Activated naive CD4-positive, alpha-beta T cell treated with anti-CD3 and anti-CD28 coated beads, Interleukin-2, amount 10 ng/mL, durations not matched to agents 7 days and 5 days (primary cell): ENCODE results near the gene FBXL13.
"Not testable (repeated sequence)": the region's sequence is repeated elsewhere in the genome, so short reads cannot be mapped to it uniquely, and the experiment has no call there.

Source experiments
- CTCF ChIA-PET: fragments of 350-600 bp; sonication (Branson Sonifier 250); formaldehyde crosslinking; loops from one replicate; lab custom pipeline; 2021; ENCODE audit warnings: antibody characterized with exemption; lab: Charles Lee
- DNase-seq: peaks from one replicate; pipeline ENCODE4 v3.0.0-alpha.2; 2020
- H3K27ac Mint-ChIP-seq: one replicate; pipeline ENCODE4 v1.8.0; 2021; ENCODE audit warnings: mild to moderate bottlenecking, moderate library complexity, mixed read lengths
- H3K27me3 Mint-ChIP-seq: one replicate; pipeline ENCODE4 v1.8.0; 2021; ENCODE audit warnings: mild to moderate bottlenecking, mixed read lengths
- H3K36me3 Mint-ChIP-seq: one replicate; pipeline ENCODE4 v1.8.0; 2021; ENCODE audit warnings: mixed read lengths
- H3K4me1 Mint-ChIP-seq: one replicate; pipeline ENCODE4 v1.8.0; 2021; ENCODE audit warnings: mixed read lengths
- H3K4me3 Mint-ChIP-seq: one replicate; pipeline ENCODE4 v1.8.0; 2021; ENCODE audit warnings: mild to moderate bottlenecking, moderate library complexity, mixed read lengths
- H3K9me3 Mint-ChIP-seq: one replicate; pipeline ENCODE4 v1.8.0; 2021; ENCODE audit warnings: mixed read lengths

The FBXL13 gene

GRCh38 chr7:103074519-103075336, at the start of gene FBXL13, which contains the start of gene ARMC10:
Gene FBXL13 (minus strand): TSS chr7:103074796.
Gene ARMC10 (plus strand): TSS chr7:103075140. CDS start chr7:103075273, 133 bp downstream.
- Mint-ChIP-seq H3K27ac (peak within 1 kb of the TSS; percentile 94), H3K27me3 (no peaks in the 10 kb centered on the region), H3K4me3 (peak within 1 kb of the TSS; percentile 96), H3K9me3 (no peaks in the 10 kb centered on the region), H3K36me3 (peaks cover 9% of the 10 kb centered on the region), H3K4me1 (peaks cover 28% of the 10 kb centered on the region)
- CTCF ChIA-PET, result interaction anchor here (1.0 to 2.6 kb wide), 3 partner anchors 8 to 34 kb away, joined by 3 to 12 read pairs (median 6); no protein-coding TSS in a partner anchor
- DNase-seq, result peak; percentile 93

GRCh38 chr7:103123529-103123928, 48.9 kb upstream of the FBXL13 start:
- H3K27ac Mint-ChIP-seq, result no peak overlapping the region
- no peaks in the 10 kb centered on the region for H3K4me1 Mint-ChIP-seq
- H3K9me3 Mint-ChIP-seq, result no peaks in the 10 kb centered on the region
- peaks cover 50% of the 10 kb centered on the region for H3K36me3 Mint-ChIP-seq
- H3K4me3 Mint-ChIP-seq, result no peak overlapping the region
- DNase-seq, result no peak
- CTCF ChIA-PET, result no interaction called here
- no peaks in the 10 kb centered on the region for H3K27me3 Mint-ChIP-seq

GRCh38 chr7:103121641-103122040, 47.0 kb upstream of the FBXL13 start:
- peaks cover 35% of the 10 kb centered on the region for H3K36me3 Mint-ChIP-seq
- H3K9me3 Mint-ChIP-seq, result no peaks in the 10 kb centered on the region
- CTCF ChIA-PET, result interaction anchor here (0.5 kb wide), 1 partner anchor 1369 kb away, joined by 4 read pairs; no protein-coding TSS in a partner anchor
- no peaks in the 10 kb centered on the region for H3K4me1 Mint-ChIP-seq
- no peak overlapping the region for H3K27ac Mint-ChIP-seq
- H3K4me3 Mint-ChIP-seq, result no peak overlapping the region
- no peaks in the 10 kb centered on the region for H3K27me3 Mint-ChIP-seq
- no peak for DNase-seq

DNA sequence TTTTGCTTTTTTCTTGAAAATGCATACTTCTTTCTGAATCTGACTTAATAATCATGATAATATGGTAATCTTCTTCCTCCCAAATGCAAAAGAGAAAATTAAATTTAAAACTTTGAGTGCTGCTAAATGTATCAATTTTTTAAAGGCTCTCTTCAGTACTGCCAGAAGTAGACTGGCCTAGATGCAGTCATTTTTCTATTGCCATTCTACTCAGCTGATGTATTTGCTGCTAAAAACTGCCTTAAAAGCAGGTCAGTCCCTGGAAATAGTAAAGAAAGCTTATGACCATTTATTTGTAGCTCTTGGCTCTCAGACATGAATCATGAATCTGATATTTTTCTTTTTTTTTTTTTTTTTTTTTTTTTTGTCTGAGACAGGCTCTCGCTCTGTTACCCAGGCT, 45.8 kb upstream of the FBXL13 start:
- Mint-ChIP-seq H3K4me3 (no peak overlapping the region), H3K27me3 (no peaks in the 10 kb centered on the region), H3K27ac (no peak overlapping the region), H3K4me1 (no peaks in the 10 kb centered on the region), H3K36me3 (peaks cover 28% of the 10 kb centered on the region), H3K9me3 (no peaks in the 10 kb centered on the region)
- CTCF ChIA-PET, result no interaction called here
- no peak for DNase-seq

DNA sequence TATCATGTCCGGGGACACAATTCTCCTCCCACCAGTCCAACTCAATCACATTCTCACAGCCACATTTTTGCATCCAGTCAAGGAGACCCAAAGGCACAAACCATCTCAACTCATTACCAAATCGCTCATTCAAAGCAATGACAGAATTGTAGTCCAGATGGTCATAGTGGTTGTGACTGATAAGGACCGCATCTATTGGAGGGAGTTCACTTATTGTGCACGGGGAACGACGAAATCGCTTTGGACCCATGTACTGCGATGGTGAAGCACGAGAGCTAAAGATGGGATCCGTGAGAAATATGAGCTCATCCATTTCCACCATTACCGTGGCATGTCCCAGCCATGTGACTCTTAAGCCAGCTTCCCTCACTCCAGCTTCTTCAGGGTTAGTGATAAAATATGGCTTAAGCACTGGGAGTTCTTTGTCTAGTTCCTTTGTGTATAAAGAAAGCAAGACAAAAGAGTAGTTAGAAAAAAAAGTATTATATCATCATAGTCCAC, 45.2 kb upstream of the FBXL13 start:
- no peaks in the 10 kb centered on the region for H3K4me1 Mint-ChIP-seq
- H3K36me3 Mint-ChIP-seq, result peaks cover 28% of the 10 kb centered on the region
- DNase-seq, result no peak
- no peaks in the 10 kb centered on the region for H3K9me3 Mint-ChIP-seq
- no peaks in the 10 kb centered on the region for H3K27me3 Mint-ChIP-seq
- H3K27ac Mint-ChIP-seq, result no peak overlapping the region
- CTCF ChIA-PET, result no interaction called here
- no peak overlapping the region for H3K4me3 Mint-ChIP-seq

DNA sequence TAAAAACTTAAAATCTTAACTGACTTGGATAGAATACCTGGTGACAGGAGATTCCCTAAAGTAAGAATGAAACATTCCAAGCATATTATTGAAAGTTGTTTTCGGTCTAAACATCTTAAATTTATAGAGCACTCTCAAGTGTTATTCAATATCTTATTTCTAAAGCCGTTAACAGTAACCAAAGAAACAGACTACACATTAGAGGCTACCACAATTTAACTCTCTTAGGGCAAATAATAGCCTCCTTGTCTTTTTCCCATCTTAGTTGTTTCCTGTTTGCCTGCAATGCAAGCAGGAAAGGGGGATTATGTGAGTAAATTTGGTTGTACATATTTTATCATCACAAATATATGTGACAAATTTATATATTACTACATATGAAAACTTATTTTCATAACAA, 42.9 kb upstream of the FBXL13 start:
- no peaks in the 10 kb centered on the region for H3K27me3 Mint-ChIP-seq
- no peaks in the 10 kb centered on the region for H3K9me3 Mint-ChIP-seq
- H3K4me1 Mint-ChIP-seq, result peaks cover 9% of the 10 kb centered on the region
- no peak overlapping the region for H3K4me3 Mint-ChIP-seq
- peaks cover 33% of the 10 kb centered on the region for H3K36me3 Mint-ChIP-seq
- CTCF ChIA-PET, result no interaction called here
- no peak for DNase-seq
- H3K27ac Mint-ChIP-seq, result no peak overlapping the region

DNA sequence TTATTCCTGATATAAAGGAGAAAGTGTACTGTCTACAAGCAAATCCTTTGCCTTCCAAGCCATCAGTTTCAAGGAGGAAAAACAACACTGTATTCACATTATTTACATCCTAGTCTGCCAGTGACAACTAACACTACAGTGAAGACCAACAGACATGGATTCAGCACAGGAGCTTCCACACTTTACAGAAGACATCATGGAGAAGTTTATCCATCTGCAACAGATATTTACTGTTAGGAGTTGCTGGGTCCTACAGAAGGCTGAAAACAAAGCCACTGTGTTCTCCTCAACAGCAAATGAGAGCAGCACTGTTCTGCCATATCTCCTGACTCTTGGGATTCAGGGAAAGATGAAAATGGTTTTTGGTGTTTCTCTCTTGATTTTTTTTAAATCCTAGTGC, 42.4 kb upstream of the FBXL13 start:
- no peak for DNase-seq
- Mint-ChIP-seq H3K9me3 (no peaks in the 10 kb centered on the region), H3K4me1 (peaks cover 9% of the 10 kb centered on the region), H3K36me3 (peaks cover 35% of the 10 kb centered on the region), H3K27ac (no peak overlapping the region), H3K4me3 (no peak overlapping the region), H3K27me3 (no peaks in the 10 kb centered on the region)
- CTCF ChIA-PET, result no interaction called here

DNA sequence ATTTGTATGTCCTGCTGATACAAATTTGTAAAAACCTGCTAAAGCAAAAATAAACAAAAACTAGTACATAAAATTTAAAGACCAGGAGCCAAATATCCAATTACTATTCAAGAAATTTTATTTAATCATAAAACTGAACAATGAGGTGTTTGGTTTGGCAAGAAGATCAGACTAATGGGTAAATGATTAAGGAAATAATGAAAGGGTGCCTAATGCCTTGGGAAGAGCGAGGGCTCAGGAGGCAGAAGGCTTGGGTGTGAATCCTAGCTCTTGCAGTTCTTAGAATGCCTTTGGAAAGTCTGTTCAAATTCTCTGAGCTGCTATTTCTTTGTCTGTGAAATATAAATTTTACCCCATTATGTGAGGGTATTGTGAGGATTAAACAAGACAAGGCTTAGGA, 41.9 kb upstream of the FBXL13 start:
- Mint-ChIP-seq H3K36me3 (peaks cover 36% of the 10 kb centered on the region), H3K4me3 (no peak overlapping the region)

GRCh38 chr7:103115771-103116170, 41.2 kb upstream of the FBXL13 start:
- CTCF ChIA-PET, result interaction anchor here (0.8 kb wide), 1 partner anchor 1427 kb away, joined by 3 read pairs; no protein-coding TSS in a partner anchor

More for the DNA sequence above, 41.9 kb upstream of the FBXL13 start:
- Mint-ChIP-seq H3K4me1 (peaks cover 9% of the 10 kb centered on the region), H3K27me3 (no peaks in the 10 kb centered on the region), H3K27ac (no peak overlapping the region), H3K9me3 (no peaks in the 10 kb centered on the region)
- no peak for DNase-seq
- CTCF ChIA-PET, result no interaction called here

GRCh38 chr7:103114576-103115008, 40.0 kb upstream of the FBXL13 start:
- H3K27ac Mint-ChIP-seq, result no peak overlapping the region
- no peaks in the 10 kb centered on the region for H3K27me3 Mint-ChIP-seq
- CTCF ChIA-PET, result interaction anchor here (0.6 to 0.8 kb wide), 2 partner anchors 165 to 1426 kb away, joined by 3 read pairs; no protein-coding TSS in a partner anchor

More at GRCh38 chr7:103115771-103116170, 41.2 kb upstream of the FBXL13 start:
- H3K36me3 Mint-ChIP-seq, result peaks cover 35% of the 10 kb centered on the region
- H3K4me3 Mint-ChIP-seq, result no peak overlapping the region
- no peaks in the 10 kb centered on the region for H3K27me3 Mint-ChIP-seq
- H3K27ac Mint-ChIP-seq, result no peak overlapping the region
- H3K4me1 Mint-ChIP-seq, result peaks cover 9% of the 10 kb centered on the region
- no peak for DNase-seq
- peaks cover 2% of the 10 kb centered on the region for H3K9me3 Mint-ChIP-seq

GRCh38 chr7:103113164-103113563, 38.6 kb upstream of the FBXL13 start:
- Mint-ChIP-seq H3K4me3 (no peak overlapping the region), H3K9me3 (peaks cover 11% of the 10 kb centered on the region), H3K4me1 (peaks cover 14% of the 10 kb centered on the region), H3K27ac (no peak overlapping the region), H3K27me3 (no peaks in the 10 kb centered on the region), H3K36me3 (peaks cover 42% of the 10 kb centered on the region)
- CTCF ChIA-PET, result no interaction called here
- DNase-seq, result no peak

More at GRCh38 chr7:103114576-103115008, 40.0 kb upstream of the FBXL13 start:
- DNase-seq, result no peak
- peaks cover 9% of the 10 kb centered on the region for H3K4me1 Mint-ChIP-seq
- peaks cover 5% of the 10 kb centered on the region for H3K9me3 Mint-ChIP-seq
- peaks cover 34% of the 10 kb centered on the region for H3K36me3 Mint-ChIP-seq
- no peak overlapping the region for H3K4me3 Mint-ChIP-seq

GRCh38 chr7:103106703-103107070, 32.1 kb upstream of the FBXL13 start:
- DNase-seq, CTCF ChIA-PET, H3K4me1 Mint-ChIP-seq, H3K27ac Mint-ChIP-seq, H3K27me3 Mint-ChIP-seq, H3K4me3 Mint-ChIP-seq: not testable (repeated sequence)
- H3K9me3 Mint-ChIP-seq, result peaks cover 13% of the 10 kb centered on the region
- H3K36me3 Mint-ChIP-seq, result peaks cover 53% of the 10 kb centered on the region

GRCh38 chr7:103106005-103106702, 31.6 kb upstream of the FBXL13 start:
- no peak overlapping the region for H3K27ac Mint-ChIP-seq
- DNase-seq, result no peak
- peaks cover 5% of the 10 kb centered on the region for H3K4me1 Mint-ChIP-seq
- CTCF ChIA-PET, result no interaction called here
- no peaks in the 10 kb centered on the region for H3K27me3 Mint-ChIP-seq
- no peak overlapping the region for H3K4me3 Mint-ChIP-seq
- peaks cover 13% of the 10 kb centered on the region for H3K9me3 Mint-ChIP-seq
- H3K36me3 Mint-ChIP-seq, result peaks cover 48% of the 10 kb centered on the region

DNA sequence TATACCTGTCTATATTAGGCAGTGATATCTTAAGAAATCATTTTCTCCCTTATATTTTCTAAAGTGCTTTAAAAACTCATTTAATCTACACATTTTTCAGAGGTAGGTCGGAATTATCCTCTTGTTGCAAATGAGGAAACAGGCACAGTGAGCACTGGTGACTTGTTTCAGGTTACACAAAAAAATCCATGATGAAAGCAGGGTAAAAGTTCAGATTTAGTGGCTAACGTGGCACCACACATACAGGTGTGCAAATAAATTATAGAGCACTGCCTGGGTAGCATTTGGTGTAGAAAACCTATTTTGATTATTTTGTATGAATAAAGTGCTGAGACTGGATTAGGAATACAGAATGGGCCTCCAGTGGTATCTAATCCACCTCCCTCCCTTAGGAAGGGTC, 26.9 kb upstream of the FBXL13 start:
- Mint-ChIP-seq H3K4me1 (no peaks in the 10 kb centered on the region), H3K4me3 (no peak overlapping the region), H3K27me3 (no peaks in the 10 kb centered on the region), H3K27ac (no peak overlapping the region), H3K36me3 (peaks cover 19% of the 10 kb centered on the region), H3K9me3 (no peaks in the 10 kb centered on the region)
- DNase-seq, result no peak
- CTCF ChIA-PET, result no interaction called here
